Activated T-cell treated with anti-CD3 and anti-CD28 coated beads for 48 hours (primary cell): Measurements from ENCODE around the gene CCSAP.
"Not testable (repeated sequence)": the region's sequence is repeated elsewhere in the genome, so short reads cannot be mapped to it uniquely, and the experiment has no call there.

Source experiments
- DNase-seq: peaks from one replicate; pipeline ENCODE4 v3.0.0-alpha.2; 2020; ENCODE audit warnings: low read depth

CCSAP gene

GRCh38 chr1:229325853-229326487 is 16.9 kb downstream of the CCSAP start:
- no peak for DNase-seq

- DNase-seq = no peak
These were observed 17.4 kb downstream of the CCSAP start for GRCh38 chr1:229325401-229325800.

- no peak for DNase-seq
These were observed 18.8 kb downstream of the CCSAP start for GRCh38 chr1:229323885-229324553.

- no peak for DNase-seq
These were observed 19.6 kb downstream of the CCSAP start for GRCh38 chr1:229323201-229323600.

GRCh38 chr1:229319487-229319886 is 23.4 kb downstream of the CCSAP start:
- DNase-seq = no peak

- no peak for DNase-seq
These were observed 24.8 kb downstream of the CCSAP start for GRCh38 chr1:229318056-229318455.

GRCh38 chr1:229316166-229316565 is 26.7 kb downstream of the CCSAP start:
- no peak for DNase-seq

- DNase-seq = no peak
These were observed 32.0 kb downstream of the CCSAP start for GRCh38 chr1:229310833-229311232.

GRCh38 chr1:229309684-229310083 is 33.2 kb downstream of the CCSAP start:
- no peak for DNase-seq

- no peak for DNase-seq
These were observed 33.8 kb downstream of the CCSAP start for GRCh38 chr1:229309074-229309473.

- DNase-seq = no peak
These were observed 37.5 kb downstream of the CCSAP start for GRCh38 chr1:229305392-229305791.

GRCh38 chr1:229303855-229304254 is 39.0 kb downstream of the CCSAP start:
- DNase-seq = no peak

GRCh38 chr1:229302740-229303139 is 40.1 kb downstream of the CCSAP start:
- DNase-seq = no peak

- DNase-seq = no peak
These were observed 42.6 kb downstream of the CCSAP start for GRCh38 chr1:229300099-229300757.

GRCh38 chr1:229298887-229299503 is 43.9 kb downstream of the CCSAP start:
- no peak for DNase-seq

- no peak for DNase-seq
These were observed 44.4 kb downstream of the CCSAP start for GRCh38 chr1:229298420-229298819.

- no peak for DNase-seq
These were observed 45.1 kb downstream of the CCSAP start for GRCh38 chr1:229297746-229298145.

GRCh38 chr1:229296541-229296941 is 46.3 kb downstream of the CCSAP start:
- DNase-seq = no peak

- no peak for DNase-seq
These were observed 47.1 kb downstream of the CCSAP start for GRCh38 chr1:229295745-229296144.

GRCh38 chr1:229293528-229294204 is 49.2 kb downstream of the CCSAP start:
- DNase-seq = no peak

- DNase-seq = not testable (repeated sequence)
These were observed 51.2 kb downstream of the CCSAP start for GRCh38 chr1:229291686-229292085.

- no peak for DNase-seq
These were observed 54.3 kb downstream of the CCSAP start for GRCh38 chr1:229288516-229288915.
